ENCODE results near the gene EPS8L2. TPM values are rescaled to one million over a fixed set of nuclear protein-coding genes. Genes with fewer than 3 reads are reported as not detected.

The EPS8L2 gene
- total and polyA plus RNA-seq, 4 donors, result 24.4 to 138 (median 62.7) TPM

DNA sequence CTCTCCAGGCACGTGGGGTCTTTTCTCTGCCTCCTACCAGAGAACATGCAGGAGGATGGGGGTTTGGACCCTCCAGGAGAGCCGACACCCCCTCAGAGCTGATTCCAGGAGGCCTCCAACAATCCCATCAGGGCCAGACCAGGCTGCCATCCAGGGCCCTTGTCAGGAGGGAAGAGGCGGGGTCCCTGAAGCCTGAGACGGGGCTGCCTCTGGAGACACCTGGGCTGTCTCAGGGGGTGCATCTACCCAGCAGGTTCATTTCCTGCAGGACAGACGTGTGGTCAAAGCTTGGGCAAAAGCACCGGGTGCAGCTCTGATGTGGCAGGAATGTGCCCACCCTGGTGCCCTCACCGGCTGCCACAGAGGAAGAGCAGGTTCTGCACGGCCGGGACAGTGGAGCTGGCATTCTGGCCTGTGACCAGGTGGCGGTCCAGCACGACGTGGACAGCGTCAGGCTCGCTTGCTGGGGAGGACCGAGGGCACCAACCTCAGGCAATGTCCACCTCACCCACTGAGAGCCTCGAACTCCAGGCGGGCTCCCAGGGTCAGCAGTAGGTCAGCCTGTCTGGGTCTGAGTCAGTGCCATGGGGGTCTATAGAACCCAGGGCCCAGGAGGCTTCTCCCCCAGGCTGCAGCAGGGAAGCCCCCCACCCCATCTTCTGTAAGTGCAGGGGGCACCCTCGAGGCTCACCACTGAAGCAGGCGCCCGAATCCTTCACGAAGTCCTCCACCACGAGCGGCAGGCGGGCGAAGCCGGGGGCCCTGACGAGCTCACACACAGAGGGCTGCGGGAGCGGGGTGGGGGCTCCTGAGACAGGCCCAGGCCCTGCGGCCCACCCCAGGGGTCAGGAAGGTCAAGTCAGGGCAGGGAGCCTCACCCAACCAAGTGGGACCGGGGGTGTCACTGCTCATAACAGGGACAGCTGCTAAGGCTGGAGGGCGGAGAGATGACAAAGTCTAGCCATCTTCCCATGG, 64.9 kb downstream of the EPS8L2 start (continued):
- no peak for TF ChIP-seq REST (IDR thresholded peaks at IDR 0.05)
- no peak for TF ChIP-seq NR2F2 (IDR thresholded peaks at IDR 0.05)
- TF ChIP-seq JUND (IDR thresholded peaks at IDR 0.05), result no peak

DNA sequence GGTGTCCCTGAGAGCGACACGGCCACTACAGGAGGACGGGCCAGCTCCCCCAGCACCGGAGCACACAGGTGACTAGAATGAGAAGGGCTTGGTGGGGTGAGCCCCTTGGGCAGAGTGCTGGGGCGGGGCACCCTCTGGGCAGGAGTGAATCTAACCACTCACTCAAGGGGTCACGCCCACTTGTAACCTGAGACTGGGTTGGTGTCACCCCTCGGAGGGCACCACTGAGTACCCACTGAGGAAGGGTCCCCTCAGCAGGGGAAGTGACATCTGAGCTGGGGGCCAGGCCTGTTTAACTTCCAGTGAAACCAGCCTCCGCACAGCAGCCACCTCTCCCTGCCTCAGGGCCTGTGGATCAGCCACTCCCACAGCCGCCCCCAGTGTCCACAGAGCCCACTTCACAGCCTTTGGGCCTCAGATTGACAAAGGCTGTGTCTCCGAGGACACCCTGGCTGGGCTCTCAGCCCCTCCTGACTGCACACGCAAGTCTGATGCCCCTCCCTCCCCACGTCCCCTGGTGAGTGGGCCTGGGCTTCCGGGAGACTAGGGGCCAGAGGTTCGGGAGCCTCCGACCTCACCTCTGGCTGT, 65.7 kb downstream of the EPS8L2 start:
- TF ChIP-seq EGR1 (IDR thresholded peaks at IDR 0.05; ENCODE audit: low read depth in 2 of 2), result no peak
- no peak for TF ChIP-seq YY1 (IDR thresholded peaks at IDR 0.05)
- no peak for TF ChIP-seq SP1 (IDR thresholded peaks at IDR 0.05)
- no peak for TF ChIP-seq RXRA (IDR thresholded peaks at IDR 0.05)
- TF ChIP-seq JUND (IDR thresholded peaks at IDR 0.05), result no peak
- TF ChIP-seq, protein P1, sequence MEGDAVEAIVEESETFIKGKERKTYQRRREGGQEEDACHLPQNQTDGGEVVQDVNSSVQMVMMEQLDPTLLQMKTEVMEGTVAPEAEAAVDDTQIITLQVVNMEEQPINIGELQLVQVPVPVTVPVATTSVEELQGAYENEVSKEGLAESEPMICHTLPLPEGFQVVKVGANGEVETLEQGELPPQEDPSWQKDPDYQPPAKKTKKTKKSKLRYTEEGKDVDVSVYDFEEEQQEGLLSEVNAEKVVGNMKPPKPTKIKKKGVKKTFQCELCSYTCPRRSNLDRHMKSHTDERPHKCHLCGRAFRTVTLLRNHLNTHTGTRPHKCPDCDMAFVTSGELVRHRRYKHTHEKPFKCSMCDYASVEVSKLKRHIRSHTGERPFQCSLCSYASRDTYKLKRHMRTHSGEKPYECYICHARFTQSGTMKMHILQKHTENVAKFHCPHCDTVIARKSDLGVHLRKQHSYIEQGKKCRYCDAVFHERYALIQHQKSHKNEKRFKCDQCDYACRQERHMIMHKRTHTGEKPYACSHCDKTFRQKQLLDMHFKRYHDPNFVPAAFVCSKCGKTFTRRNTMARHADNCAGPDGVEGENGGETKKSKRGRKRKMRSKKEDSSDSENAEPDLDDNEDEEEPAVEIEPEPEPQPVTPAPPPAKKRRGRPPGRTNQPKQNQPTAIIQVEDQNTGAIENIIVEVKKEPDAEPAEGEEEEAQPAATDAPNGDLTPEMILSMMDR (IDR thresholded peaks at IDR 0.05; ENCODE audit: low read depth, low read length, missing input control), result no peak
- no peak for TF ChIP-seq GABPA (IDR thresholded peaks at IDR 0.05 in 1 of 2, conservative IDR thresholded peaks at IDR 0.05 in 1 of 2)
- Histone ChIP-seq H3K9ac (ENCODE audit: low read depth in 1 of 2, low read length in 2 of 2) (no peak overlapping the region), H3K27ac (ENCODE audit: low read depth in 1 of 2, low read length in 2 of 2) (no peak overlapping the region), H3K27me3 (ENCODE audit: control insufficient read depth in 4 of 4, insufficient read depth in 4 of 4, low read length in 3 of 4) (no peaks in the 10 kb centered on the region), H3K4me1 (ENCODE audit: control insufficient read depth in 4 of 4, insufficient read depth in 4 of 4, low read length in 3 of 4) (peaks cover 5 to 15% (median 8%) of the 10 kb centered on the region in 4 donors), H3K36me3 (ENCODE audit: control insufficient read depth in 4 of 4, insufficient read depth in 3 of 4, low read depth in 1 of 4, low read length in 3 of 4) (peaks cover 5 to 29% (median 12%) of the 10 kb centered on the region in 4 donors), H3K9me3 (ENCODE audit: control insufficient read depth in 4 of 4, low read length in 3 of 4) (no peaks in the 10 kb centered on the region), H3K4me3 (ENCODE audit: low read depth in 1 of 3, low read length in 3 of 3) (no peak overlapping the region)
- WGBS, result 93% methylated on average over 15 of the region's 15 CpGs
- no peak for DNase-seq (ENCODE audit: low spot score)

GRCh38 chr11:772429-773390, 66.7 kb downstream of the EPS8L2 start:
- no peak for TF ChIP-seq RAD21 (IDR thresholded peaks at IDR 0.05)
- TF ChIP-seq RXRA (IDR thresholded peaks at IDR 0.05), result no peak
- TF ChIP-seq REST (IDR thresholded peaks at IDR 0.05), result no peak
- no peak for TF ChIP-seq NR2F2 (IDR thresholded peaks at IDR 0.05)
- no peak for TF ChIP-seq EGR1 (IDR thresholded peaks at IDR 0.05; ENCODE audit: low read depth in 2 of 2)
- Histone ChIP-seq H3K27ac (ENCODE audit: low read depth in 1 of 2, low read length in 2 of 2) (no peak overlapping the region), H3K4me3 (ENCODE audit: low read depth in 1 of 3, low read length in 3 of 3) (no peak overlapping the region), H3K4me1 (ENCODE audit: control insufficient read depth in 4 of 4, insufficient read depth in 4 of 4, low read length in 3 of 4) (peaks cover 5 to 15% (median 8%) of the 10 kb centered on the region in 4 donors), H3K36me3 (ENCODE audit: control insufficient read depth in 4 of 4, insufficient read depth in 3 of 4, low read depth in 1 of 4, low read length in 3 of 4) (peaks cover 5 to 25% (median 12%) of the 10 kb centered on the region in 4 donors), H3K9ac (ENCODE audit: low read depth in 1 of 2, low read length in 2 of 2) (no peak overlapping the region), H3K9me3 (ENCODE audit: control insufficient read depth in 4 of 4, low read length in 3 of 4) (no peaks in the 10 kb centered on the region), H3K27me3 (ENCODE audit: control insufficient read depth in 4 of 4, insufficient read depth in 4 of 4, low read length in 3 of 4) (no peaks in the 10 kb centered on the region)
- 90% methylated on average over 34 of the region's 34 CpGs for WGBS
- DNase-seq (ENCODE audit: low spot score), result no peak
